Liver (tissue), 9 donors: ENCODE measurements around the gene PTCD3. TPM values are rescaled to one million over a fixed set of nuclear protein-coding genes. Genes with fewer than 3 reads are reported as not detected.
A peak's percentile ranks its signal among the peaks of the same experiment; 100 is the strongest.

Source experiments
- DNase-seq: peaks from one replicate; pipeline ENCODE4 v3.0.0-alpha.2; 2017; ENCODE audit warnings: low spot score
- H3K27ac ChIP-seq, 2 donors: one replicate each; pipeline ENCODE4 v1.7.0; 2013; ENCODE audit warnings: inconsistent platforms in 2 of 2, low read length in 2 of 2, control low read depth in 1 of 2, low read depth in 1 of 2, mild to moderate bottlenecking in 1 of 2
- H3K27me3 ChIP-seq, 4 donors: one replicate each; pipeline versions ENCODE4 v1.6.1 to v1.7.0; 2013; ENCODE audit warnings: low read length in 3 of 4, inconsistent platforms in 1 of 4, mild to moderate bottlenecking in 1 of 4, moderate library complexity in 1 of 4; ENCODE audit not compliant: control insufficient read depth in 4 of 4, insufficient read depth in 4 of 4
- H3K36me3 ChIP-seq, 4 donors: one replicate each; pipeline versions ENCODE4 v1.6.1 to v1.7.0; 2013; ENCODE audit warnings: low read length in 3 of 4, mild to moderate bottlenecking in 3 of 4, low read depth in 1 of 4, moderate library complexity in 1 of 4; ENCODE audit not compliant: control insufficient read depth in 4 of 4, insufficient read depth in 3 of 4
- H3K4me1 ChIP-seq, 4 donors: one replicate each; pipeline versions ENCODE4 v1.6.1 to v1.7.0; 2013; ENCODE audit warnings: low read length in 3 of 4, mild to moderate bottlenecking in 3 of 4, moderate library complexity in 1 of 4; ENCODE audit not compliant: control insufficient read depth in 4 of 4, insufficient read depth in 4 of 4
- H3K4me3 ChIP-seq, 3 donors: one replicate each; pipeline versions ENCODE4 v1.6.1 to v1.7.0; 2013; ENCODE audit warnings: low read length in 3 of 3, control low read depth in 1 of 3, low read depth in 1 of 3, mild to moderate bottlenecking in 1 of 3
- H3K9ac ChIP-seq, 2 donors: one replicate each; pipeline ENCODE4 v1.7.0; 2013; ENCODE audit warnings: low read length in 2 of 2, mild to moderate bottlenecking in 2 of 2, moderate library complexity in 2 of 2, control low read depth in 1 of 2, low read depth in 1 of 2
- H3K9me3 ChIP-seq, 4 donors: one replicate each; pipeline versions ENCODE4 v1.6.1 to v1.7.0; 2013; ENCODE audit warnings: low read length in 3 of 4; ENCODE audit not compliant: control insufficient read depth in 4 of 4
- ATF3 ChIP-seq: IDR thresholded peaks from 2 replicates; pipeline ENCODE4 v1.6.1; 2016; ENCODE audit warnings: antibody characterized with exemption
- EGR1 ChIP-seq, 2 donors: IDR thresholded peaks; 2 replicates each; pipeline ENCODE4 v1.6.1; 2016 to 2018; ENCODE audit warnings: antibody characterized with exemption in 2 of 2, low read depth in 2 of 2
- FOXA1 ChIP-seq: IDR thresholded peaks from 2 replicates; pipeline ENCODE4 v1.6.1; 2016; ENCODE audit warnings: antibody characterized with exemption
- FOXA2 ChIP-seq: IDR thresholded peaks from 2 replicates; pipeline ENCODE4 v1.6.1; 2016; ENCODE audit warnings: antibody characterized with exemption
- GABPA ChIP-seq, 2 donors: IDR thresholded peaks in 1 of 2; conservative IDR thresholded peaks in 1 of 2; 2 replicates each; pipeline ENCODE4 v1.6.1; 2016; ENCODE audit warnings: antibody characterized with exemption in 2 of 2, mild to moderate bottlenecking in 1 of 2, moderate library complexity in 1 of 2
- HNF4A ChIP-seq, 2 donors: conservative IDR thresholded peaks; 2 replicates each; pipeline ENCODE4 v1.6.1; 2016; ENCODE audit warnings: antibody characterized with exemption in 2 of 2, mild to moderate bottlenecking in 2 of 2
- HNF4G ChIP-seq: IDR thresholded peaks from 2 replicates; pipeline ENCODE4 v1.6.1; 2016; ENCODE audit warnings: antibody characterized with exemption
- JUND ChIP-seq, 2 donors: IDR thresholded peaks; 2 replicates each; pipeline ENCODE4 v1.6.1; 2016; ENCODE audit warnings: antibody characterized with exemption in 2 of 2
- MAX ChIP-seq: IDR thresholded peaks from 2 replicates; pipeline ENCODE4 v1.6.1; 2016; ENCODE audit warnings: antibody characterized with exemption
- NR2F2 ChIP-seq: IDR thresholded peaks from 2 replicates; pipeline ENCODE4 v1.6.1; 2016; ENCODE audit warnings: antibody characterized with exemption
- RAD21 ChIP-seq, 2 donors: IDR thresholded peaks; 2 replicates each; pipeline ENCODE4 v1.6.1; 2016; ENCODE audit warnings: antibody characterized with exemption in 2 of 2, mild to moderate bottlenecking in 2 of 2
- RXRA ChIP-seq, 2 donors: IDR thresholded peaks; 2 replicates each; pipeline ENCODE4 v1.6.1; 2017 to 2018; ENCODE audit warnings: antibody characterized with exemption in 2 of 2, mild to moderate bottlenecking in 1 of 2
- SP1 ChIP-seq: IDR thresholded peaks from 2 replicates; pipeline ENCODE4 v1.6.1; 2018; ENCODE audit warnings: antibody characterized with exemption, mild to moderate bottlenecking
- TAF1 ChIP-seq: conservative IDR thresholded peaks from 2 replicates; pipeline ENCODE4 v1.6.1; 2016; ENCODE audit warnings: antibody characterized with exemption, mild to moderate bottlenecking
- YY1 ChIP-seq: IDR thresholded peaks from 2 replicates; pipeline ENCODE4 v1.6.1; 2016; ENCODE audit warnings: antibody characterized with exemption, mild to moderate bottlenecking
- ZBTB33 ChIP-seq: IDR thresholded peaks from 2 replicates; pipeline ENCODE4 v1.6.1; 2016; ENCODE audit warnings: antibody characterized with exemption
- WGBS: extraction: QIAGEN DNeasy Blood & Tissue Kit; methylation state at CpG from one replicate; pipeline ENCODE4 v1.1.7; 2013; 5-methylcytosine and 5-hydroxymethylcytosine counted together
- polyA plus RNA-seq, 2 donors: library from polyadenylated mRNA; stranded (reverse) in 1 of 2; unstranded in 1 of 2; fragments of 200-250 nt in 1 of 2; fragments of >200 nt in 1 of 2; fragmentation: Nextera tagmentation in 1 of 2; extraction: Ambion mirVana in 1 of 2; gene quantifications; one replicate each; pipeline versions ENCODE4 v1.2.1 to v1.2.3, GENCODE V29; 2013 to 2015
- total RNA-seq, 2 donors: library from RNA; depleted of rRNA; stranded (reverse); fragments of >200 nt; gene quantifications; one replicate each; pipeline ENCODE4 v1.2.3, GENCODE V29; 2014
- TF ChIP-seq, protein P1 (sequence below): fragments of 150-350 bp; IDR thresholded peaks from 2 replicates; pipeline ENCODE4 v1.5.1; 2017; ENCODE audit warnings: improper control_type of control experiment, low read depth, low read length; ENCODE audit not compliant: missing input control
- TF ChIP-seq, protein P2 (sequence below): IDR thresholded peaks from 2 replicates; pipeline ENCODE4 v1.6.1; 2016; ENCODE audit warnings: antibody characterized with exemption, mild to moderate bottlenecking
- donor health status: healthy.
- donor health status: healthy.
- donor health status: healthy.
- donor health status: healthy.
- donor health status: healthy.

Gene PTCD3
- total and polyA plus RNA-seq, 4 donors, result 25.5 to 74.6 (median 45.2) TPM

DNA sequence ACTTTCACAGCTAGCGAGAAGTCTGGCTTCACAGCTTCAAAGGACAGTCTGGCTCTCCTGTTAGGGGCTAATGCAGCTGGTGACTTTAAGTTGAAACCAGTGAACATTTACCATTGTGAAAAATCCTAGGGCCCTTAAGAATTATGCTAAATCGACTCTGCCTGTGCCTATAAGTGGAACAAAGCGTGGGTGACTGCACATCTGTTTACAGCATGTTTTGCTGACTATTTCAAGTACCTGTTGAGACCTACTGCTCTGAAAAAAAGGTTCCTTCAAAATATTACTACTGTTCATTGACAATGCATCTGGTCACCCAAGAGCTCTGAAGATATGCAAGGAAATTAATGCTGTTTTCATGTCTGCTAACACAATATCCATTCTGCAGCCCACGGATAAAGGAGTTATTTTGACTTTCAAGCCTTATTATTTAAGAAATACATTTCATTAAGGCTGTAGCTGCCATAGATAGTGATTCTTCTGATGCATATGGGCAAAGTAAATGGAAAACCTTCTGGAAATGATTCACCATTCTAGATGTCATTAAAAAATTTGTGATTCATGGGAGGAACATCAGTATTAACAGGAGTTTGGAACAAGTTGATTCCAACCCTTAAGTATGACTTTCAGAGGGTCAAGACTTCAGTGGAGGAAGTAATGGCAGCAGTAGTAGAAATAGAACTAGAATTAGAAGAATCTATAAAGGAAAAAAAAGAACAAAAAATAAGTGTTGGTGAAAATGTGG is 49.3 kb upstream of the PTCD3 start:
- TF ChIP-seq NR2F2 (no peak), HNF4A (conservative IDR thresholded peaks at IDR 0.05) (no peak), ZBTB33 (no peak), TAF1 (no peak)
- TF ChIP-seq, protein P1, sequence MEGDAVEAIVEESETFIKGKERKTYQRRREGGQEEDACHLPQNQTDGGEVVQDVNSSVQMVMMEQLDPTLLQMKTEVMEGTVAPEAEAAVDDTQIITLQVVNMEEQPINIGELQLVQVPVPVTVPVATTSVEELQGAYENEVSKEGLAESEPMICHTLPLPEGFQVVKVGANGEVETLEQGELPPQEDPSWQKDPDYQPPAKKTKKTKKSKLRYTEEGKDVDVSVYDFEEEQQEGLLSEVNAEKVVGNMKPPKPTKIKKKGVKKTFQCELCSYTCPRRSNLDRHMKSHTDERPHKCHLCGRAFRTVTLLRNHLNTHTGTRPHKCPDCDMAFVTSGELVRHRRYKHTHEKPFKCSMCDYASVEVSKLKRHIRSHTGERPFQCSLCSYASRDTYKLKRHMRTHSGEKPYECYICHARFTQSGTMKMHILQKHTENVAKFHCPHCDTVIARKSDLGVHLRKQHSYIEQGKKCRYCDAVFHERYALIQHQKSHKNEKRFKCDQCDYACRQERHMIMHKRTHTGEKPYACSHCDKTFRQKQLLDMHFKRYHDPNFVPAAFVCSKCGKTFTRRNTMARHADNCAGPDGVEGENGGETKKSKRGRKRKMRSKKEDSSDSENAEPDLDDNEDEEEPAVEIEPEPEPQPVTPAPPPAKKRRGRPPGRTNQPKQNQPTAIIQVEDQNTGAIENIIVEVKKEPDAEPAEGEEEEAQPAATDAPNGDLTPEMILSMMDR, result no peak
- Histone ChIP-seq H3K4me1 (peaks cover 2 to 5% (median 3%) of the 10 kb centered on the region in 4 donors), H3K27ac (no peak overlapping the region), H3K9ac (no peak overlapping the region), H3K9me3 (no peaks in the 10 kb centered on the region), H3K4me3 (no peak overlapping the region), H3K36me3 (peaks cover 7 to 13% (median 9%) of the 10 kb centered on the region in 4 donors), H3K27me3 (no peaks in the 10 kb centered on the region)
- WGBS, result 96% methylated on average over 4 of the region's 4 CpGs
- DNase-seq, result no peak

- Histone ChIP-seq H3K27ac (peak overlapping the region; percentile 39 to 63), H3K4me1 (peaks cover 3 to 16% (median 14%) of the 10 kb centered on the region in 4 donors), H3K36me3 (peaks cover 6 to 22% (median 11%) of the 10 kb centered on the region in 4 donors), H3K4me3 (no peak overlapping the region), H3K9ac (no peak overlapping the region), H3K27me3 (no peaks in the 10 kb centered on the region), H3K9me3 (no peaks in the 10 kb centered on the region)
- TF ChIP-seq ATF3, result peak; percentile 84
- TF ChIP-seq RAD21 (IDR thresholded peaks at IDR 0.05), result peak; percentile 17 to 42
- TF ChIP-seq GABPA (IDR thresholded peaks at IDR 0.05 in 1 of 2, conservative IDR thresholded peaks at IDR 0.05 in 1 of 2), result peak in 1 of 2 donors; percentile 18
- TF ChIP-seq MAX, result peak; percentile 42
- peak; percentile 11 for TF ChIP-seq FOXA2
- no peak for TF ChIP-seq HNF4G
- peak; percentile 73 for TF ChIP-seq SP1
- no peak for TF ChIP-seq TAF1
- TF ChIP-seq, protein P1, result no peak
- no peak for TF ChIP-seq EGR1 (IDR thresholded peaks at IDR 0.05; ENCODE audit: low read depth in 2 of 2)
- TF ChIP-seq YY1, result peak; percentile 29
- peak; percentile 94 to 95 for TF ChIP-seq JUND (IDR thresholded peaks at IDR 0.05)
- peak; percentile 65 to 74 for TF ChIP-seq RXRA (IDR thresholded peaks at IDR 0.05)
- no peak for TF ChIP-seq FOXA1
- peak; percentile 84 for TF ChIP-seq NR2F2
- peak; percentile 67 to 69 for TF ChIP-seq HNF4A (conservative IDR thresholded peaks at IDR 0.05)
- TF ChIP-seq, protein P2, sequence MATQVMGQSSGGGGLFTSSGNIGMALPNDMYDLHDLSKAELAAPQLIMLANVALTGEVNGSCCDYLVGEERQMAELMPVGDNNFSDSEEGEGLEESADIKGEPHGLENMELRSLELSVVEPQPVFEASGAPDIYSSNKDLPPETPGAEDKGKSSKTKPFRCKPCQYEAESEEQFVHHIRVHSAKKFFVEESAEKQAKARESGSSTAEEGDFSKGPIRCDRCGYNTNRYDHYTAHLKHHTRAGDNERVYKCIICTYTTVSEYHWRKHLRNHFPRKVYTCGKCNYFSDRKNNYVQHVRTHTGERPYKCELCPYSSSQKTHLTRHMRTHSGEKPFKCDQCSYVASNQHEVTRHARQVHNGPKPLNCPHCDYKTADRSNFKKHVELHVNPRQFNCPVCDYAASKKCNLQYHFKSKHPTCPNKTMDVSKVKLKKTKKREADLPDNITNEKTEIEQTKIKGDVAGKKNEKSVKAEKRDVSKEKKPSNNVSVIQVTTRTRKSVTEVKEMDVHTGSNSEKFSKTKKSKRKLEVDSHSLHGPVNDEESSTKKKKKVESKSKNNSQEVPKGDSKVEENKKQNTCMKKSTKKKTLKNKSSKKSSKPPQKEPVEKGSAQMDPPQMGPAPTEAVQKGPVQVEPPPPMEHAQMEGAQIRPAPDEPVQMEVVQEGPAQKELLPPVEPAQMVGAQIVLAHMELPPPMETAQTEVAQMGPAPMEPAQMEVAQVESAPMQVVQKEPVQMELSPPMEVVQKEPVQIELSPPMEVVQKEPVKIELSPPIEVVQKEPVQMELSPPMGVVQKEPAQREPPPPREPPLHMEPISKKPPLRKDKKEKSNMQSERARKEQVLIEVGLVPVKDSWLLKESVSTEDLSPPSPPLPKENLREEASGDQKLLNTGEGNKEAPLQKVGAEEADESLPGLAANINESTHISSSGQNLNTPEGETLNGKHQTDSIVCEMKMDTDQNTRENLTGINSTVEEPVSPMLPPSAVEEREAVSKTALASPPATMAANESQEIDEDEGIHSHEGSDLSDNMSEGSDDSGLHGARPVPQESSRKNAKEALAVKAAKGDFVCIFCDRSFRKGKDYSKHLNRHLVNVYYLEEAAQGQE, result no peak
- TF ChIP-seq ZBTB33, result peak; percentile 52
- no peak for DNase-seq
- WGBS, result 24% methylated on average over 2 of the region's 2 CpGs
These were observed 44.0 kb upstream of the PTCD3 start for GRCh38 chr2:86062043-86062442.
